HepG2 (cell line): Measurements from ENCODE around the gene PTPRM. TPM values are rescaled to one million over a fixed set of nuclear protein-coding genes. Genes with fewer than 3 reads are reported as not detected.

Experiments
- ATAC-seq: fragments of 200-7000 bp; cut with Tn5 transposase; 3 replicates; pipeline ENCODE4 v1.9.1; 2020; ENCODE audit warnings: mild to moderate bottlenecking, moderate library complexity
- BruUV-seq: library from RNA; stranded (reverse); fragments of 400-500 nt; replicated peaks from 2 replicates; lab custom pipeline; 2021; lab: Mats Ljungman, UMichigan
- CTCF ChIA-PET: fragments of 300-600 bp; formaldehyde crosslinking; extraction: SDS; loops from one replicate; lab custom pipeline; 2021; ENCODE audit warnings: low total read pairs, inconsistent platforms, low intra/inter-chr PET ratio; lab: Yijun Ruan, JAX
- POLR2A ChIA-PET: fragments of 350-600 bp; sonication (Branson Sonifier 250); formaldehyde crosslinking; loops from one replicate; lab custom pipeline; 2020; ENCODE audit warnings: antibody characterized with exemption, inconsistent platforms; lab: Yijun Ruan, JAX
- DNase-seq: peaks from one replicate; pipeline ENCODE4 v3.0.0-alpha.2; 2015; ENCODE audit warnings: low spot score
- FAIRE-seq: peaks from 3 replicates; lab custom pipeline; 2011; peaks lifted over from hg19 to GRCh38; lab: Jason Lieb, UNC
- H2AFZ ChIP-seq: one replicate; pipeline ENCODE4 v1.6.1; 2011; ENCODE audit warnings: low read length, inconsistent platforms
- H3K27ac ChIP-seq: fragments of 300-600 bp; 3 replicates; pipeline ENCODE4 v1.8.0; 2011; ENCODE audit warnings: mixed run types, mild to moderate bottlenecking, mixed read lengths, low read length, inconsistent platforms; ENCODE audit not compliant: insufficient read depth; ENCODE audit errors: extremely low read length
- H3K27me3 ChIP-seq, 2 experiments: fragments of 200-600 bp in 1 of 2; 2 replicates in 1 of 2; 3 replicates in 1 of 2; pipeline versions ENCODE4 v1.6.0 to v1.8.0; 2011; ENCODE audit warnings: low read length in 2 of 2, mild to moderate bottlenecking in 2 of 2, moderate library complexity in 2 of 2, inconsistent platforms in 1 of 2; ENCODE audit not compliant: insufficient read depth in 2 of 2, control insufficient read depth in 1 of 2
- H3K36me3 ChIP-seq, 2 experiments: fragments of 200-600 bp in 1 of 2; replicated peaks in 1 of 2; 2 replicates in 1 of 2; 3 replicates in 1 of 2; pipeline versions ENCODE4 v1.5.1 to v1.8.0; 2011; ENCODE audit warnings: low read length in 2 of 2, inconsistent platforms in 1 of 2; ENCODE audit not compliant: insufficient read depth in 2 of 2, control insufficient read depth in 1 of 2
- H3K4me1 ChIP-seq: 2 replicates; pipeline ENCODE4 v1.5.1; 2012; ENCODE audit warnings: low read length, inconsistent platforms; ENCODE audit not compliant: insufficient read depth
- H3K4me2 ChIP-seq: 2 replicates; pipeline ENCODE4 v1.6.0; 2011; ENCODE audit warnings: low read depth, low read length, inconsistent platforms
- H3K4me3 ChIP-seq, 3 experiments: fragments of 200-600 bp in 1 of 3; sonication (generic), shearing (Covaris generic) in 1 of 3; replicated peaks in 1 of 3; 2 replicates each; pipeline ENCODE4 v1.5.1; 2011 to 2016; ENCODE audit warnings: low read length in 3 of 3, inconsistent platforms in 2 of 3, low read depth in 2 of 3, mild to moderate bottlenecking in 2 of 3, control low read depth in 1 of 3, mixed read lengths in 1 of 3; ENCODE audit not compliant: insufficient read depth in 1 of 3
- H3K79me2 ChIP-seq: one replicate; pipeline ENCODE4 v1.6.1; 2011; ENCODE audit warnings: low read length, inconsistent platforms; ENCODE audit not compliant: insufficient read depth
- H3K9ac ChIP-seq: 2 replicates; pipeline ENCODE4 v1.6.0; 2011; ENCODE audit warnings: mild to moderate bottlenecking, low read depth, low read length, inconsistent platforms; ENCODE audit not compliant: insufficient read depth
- H3K9me3 ChIP-seq: 2 replicates; pipeline ENCODE4 v1.5.1; 2012; ENCODE audit warnings: mild to moderate bottlenecking, low read length
- H4K20me1 ChIP-seq: 2 replicates; pipeline ENCODE4 v1.6.0; 2011; ENCODE audit warnings: inconsistent platforms, mild to moderate bottlenecking, low read length, moderate library complexity; ENCODE audit not compliant: insufficient read depth
- CBFB ChIP-seq: sonication (generic); formaldehyde crosslinking; IDR thresholded peaks from 2 replicates; pipeline ENCODE4 v1.4.0; 2020; ENCODE audit warnings: missing genetic modification reagents
- GFI1 ChIP-seq: sonication (generic); formaldehyde crosslinking; IDR thresholded peaks from 2 replicates; pipeline ENCODE4 v1.5.0; 2020; ENCODE audit warnings: missing genetic modification reagents, mild to moderate bottlenecking, borderline replicate concordance
- KDM5B ChIP-seq: sonication (generic); formaldehyde crosslinking; IDR thresholded peaks from 2 replicates; pipeline ENCODE4 v1.4.0; 2020; ENCODE audit warnings: missing genetic modification reagents, mild to moderate bottlenecking, borderline replicate concordance
- MEIS1 ChIP-seq: sonication (generic); formaldehyde crosslinking; IDR thresholded peaks from 2 replicates; pipeline ENCODE4 v1.9.0; 2021; ENCODE audit warnings: mild to moderate bottlenecking, missing genetic modification reagents, moderate library complexity, borderline replicate concordance
- MTF2 ChIP-seq: sonication (generic); formaldehyde crosslinking; IDR thresholded peaks from 2 replicates; pipeline ENCODE4 v1.5.0; 2020; ENCODE audit warnings: missing genetic modification reagents, borderline replicate concordance
- PHF21A ChIP-seq: sonication (generic); formaldehyde crosslinking; IDR thresholded peaks from 2 replicates; pipeline ENCODE4 v1.5.0; 2020; ENCODE audit warnings: mild to moderate bottlenecking, missing genetic modification reagents
- RAD51 ChIP-seq: fragments of 450-650 bp; IDR thresholded peaks from 2 replicates; pipeline ENCODE4 v1.6.1; 2016; ENCODE audit warnings: borderline replicate concordance
- RFX3 ChIP-seq: IDR thresholded peaks from 2 replicates; pipeline ENCODE4 v1.6.1; 2016; ENCODE audit warnings: missing biosample characterization, missing genetic modification reagents
- TAF1 ChIP-seq: sonication (generic); formaldehyde crosslinking; IDR thresholded peaks from 2 replicates; pipeline ENCODE4 v1.4.0; 2020; ENCODE audit warnings: missing genetic modification reagents
- ZMAT5 ChIP-seq: sonication (generic); formaldehyde crosslinking; IDR thresholded peaks from 2 replicates; pipeline ENCODE4 v1.5.0; 2020; ENCODE audit warnings: mild to moderate bottlenecking, low read depth, missing genetic modification reagents, borderline replicate concordance
- ZMYM4 ChIP-seq: sonication (generic); formaldehyde crosslinking; IDR thresholded peaks from 2 replicates; pipeline ENCODE4 v1.8.1; 2023; ENCODE audit warnings: mild to moderate bottlenecking, missing genetic modification reagents
- ZNF12 ChIP-seq: sonication (generic); formaldehyde crosslinking; IDR thresholded peaks from 2 replicates; pipeline ENCODE4 v1.5.0; 2020; ENCODE audit warnings: missing genetic modification reagents
- ZNF124 ChIP-seq: sonication (generic); formaldehyde crosslinking; IDR thresholded peaks from 2 replicates; pipeline ENCODE4 v1.4.0; 2020; ENCODE audit warnings: missing genetic modification reagents
- ZNF556 ChIP-seq: sonication (generic); formaldehyde crosslinking; IDR thresholded peaks from 2 replicates; pipeline ENCODE4 v1.4.0; 2020; ENCODE audit warnings: mild to moderate bottlenecking, missing genetic modification reagents, borderline replicate concordance
- ZNF569 ChIP-seq: sonication (generic); formaldehyde crosslinking; IDR thresholded peaks from 2 replicates; pipeline ENCODE4 v1.5.0; 2020; ENCODE audit warnings: mild to moderate bottlenecking, missing genetic modification reagents, moderate library complexity, borderline replicate concordance
- ZNF629 ChIP-seq: sonication (generic); formaldehyde crosslinking; conservative IDR thresholded peaks from 2 replicates; pipeline ENCODE4 v1.5.0; 2020; ENCODE audit warnings: missing genetic modification reagents
- ZNF7 ChIP-seq: IDR thresholded peaks from 2 replicates; pipeline ENCODE4 v1.6.1; 2016; ENCODE audit warnings: missing biosample characterization, missing genetic modification reagents
- ZNF841 ChIP-seq: sonication (generic); formaldehyde crosslinking; IDR thresholded peaks from 2 replicates; pipeline ENCODE4 v1.8.1; 2023; ENCODE audit warnings: missing genetic modification reagents, borderline replicate concordance
- WGBS: methylation state at CpG from one replicate; pipeline ENCODE4 v1.1.6; 2017; ENCODE audit warnings: low lambda C conversion rate; 5-methylcytosine and 5-hydroxymethylcytosine counted together
- in situ Hi-C: cut with HindIII; loops from 2 replicates; pipeline ENCODE4 v1.10.0; 2017; ENCODE audit warnings: low pct_unique_long_range_greater_than_20kb; ENCODE audit not compliant: extremely low pct_ligation_motif_present
- intact Hi-C: fragments of 100-400 bp; cut with micrococcal nuclease; formaldehyde crosslinking; loops from one replicate; pipeline ENCODE4 v1.10.0; 2022; ENCODE audit not compliant: unreplicated experiment
- polyA plus RNA-seq, 8 experiments: library from polyadenylated mRNA; depleted of rRNA in 3 of 8; stranded (reverse) in 7 of 8; unstranded in 1 of 8; fragments of >200 nt; fragmentation: Illumina TruSeq in 4 of 8; extraction: Trizol in 4 of 8; gene quantifications; 2 replicates each; pipeline versions ENCODE4 v1.2.1 to v1.2.3, GENCODE V29; 2011 to 2016; ENCODE audit warnings: low read depth in 4 of 8, missing spikeins in 1 of 8, mixed read lengths in 1 of 8; ENCODE audit not compliant: insufficient read depth in 1 of 8
- total RNA-seq, 5 experiments: library from RNA; depleted of rRNA; stranded (reverse); fragments of >200 nt; fragmentation: Illumina TruSeq; extraction: Trizol; gene quantifications; 2 replicates each; pipeline ENCODE4 v1.2.3, GENCODE V29; 2016; ENCODE audit warnings: low read depth in 1 of 5
- TF ChIP-seq, protein P1 (sequence below): IDR thresholded peaks from 2 replicates; pipeline ENCODE4 v1.6.1; 2016; ENCODE audit warnings: low read depth, borderline replicate concordance
- TF ChIP-seq, protein P2 (sequence below): IDR thresholded peaks from 2 replicates; pipeline ENCODE4 v1.6.1; 2018; ENCODE audit warnings: missing genetic modification reagents

Gene PTPRM
- total and polyA plus RNA-seq, 2 of the 13 experiments (the other 11 are each of a cell fraction or from before 2014, with no cell fraction given), result 12.6 to 108 TPM

- Histone ChIP-seq H3K9me3 (no peaks in the 10 kb centered on the region), H3K27me3 (no peaks in the 10 kb centered on the region; a peak in 1 of 5 replicates), H3K4me1 (peaks cover 24% of the 10 kb centered on the region), H3K9ac (no peak overlapping the region), H3K4me3 (no peak overlapping the region), H3K79me2 (no peaks in the 10 kb centered on the region), H2AFZ (no peak overlapping the region), H3K4me2 (no peak overlapping the region), H3K36me3 (no peaks in the 10 kb centered on the region), H4K20me1 (no peaks in the 10 kb centered on the region), H3K27ac (no peak overlapping the region)
- DNase-seq (no peak), FAIRE-seq (no peak), ATAC-seq (no peak)
- intact Hi-C loops (no loop called here), in situ Hi-C loops (no loop called here)
- no TSS peak for BruUV-seq
- 31% methylated on average over 2 of the region's 2 CpGs for WGBS
- CTCF ChIA-PET, result no interaction called here
- POLR2A ChIA-PET, result no interaction called here
- TF ChIP-seq MEIS1 (CRISPR knock-in tag), result no peak
- TF ChIP-seq, protein P1, sequence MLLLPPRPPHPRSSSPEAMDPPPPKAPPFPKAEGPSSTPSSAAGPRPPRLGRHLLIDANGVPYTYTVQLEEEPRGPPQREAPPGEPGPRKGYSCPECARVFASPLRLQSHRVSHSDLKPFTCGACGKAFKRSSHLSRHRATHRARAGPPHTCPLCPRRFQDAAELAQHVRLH (CRISPR knock-in tag), result no peak
- TF ChIP-seq GFI1 (CRISPR knock-in tag), result no peak
- no peak for TF ChIP-seq ZNF556
- peak; percentile 64; the same call in 1 of the 2 replicates for TF ChIP-seq ZNF629 (CRISPR knock-in tag)
- TF ChIP-seq ZNF7, result no peak
- no peak for TF ChIP-seq ZMYM4 (CRISPR knock-in tag)
Observed at GRCh38 chr18:7558769-7559168, 8.3 kb upstream of the PTPRM start.

DNA sequence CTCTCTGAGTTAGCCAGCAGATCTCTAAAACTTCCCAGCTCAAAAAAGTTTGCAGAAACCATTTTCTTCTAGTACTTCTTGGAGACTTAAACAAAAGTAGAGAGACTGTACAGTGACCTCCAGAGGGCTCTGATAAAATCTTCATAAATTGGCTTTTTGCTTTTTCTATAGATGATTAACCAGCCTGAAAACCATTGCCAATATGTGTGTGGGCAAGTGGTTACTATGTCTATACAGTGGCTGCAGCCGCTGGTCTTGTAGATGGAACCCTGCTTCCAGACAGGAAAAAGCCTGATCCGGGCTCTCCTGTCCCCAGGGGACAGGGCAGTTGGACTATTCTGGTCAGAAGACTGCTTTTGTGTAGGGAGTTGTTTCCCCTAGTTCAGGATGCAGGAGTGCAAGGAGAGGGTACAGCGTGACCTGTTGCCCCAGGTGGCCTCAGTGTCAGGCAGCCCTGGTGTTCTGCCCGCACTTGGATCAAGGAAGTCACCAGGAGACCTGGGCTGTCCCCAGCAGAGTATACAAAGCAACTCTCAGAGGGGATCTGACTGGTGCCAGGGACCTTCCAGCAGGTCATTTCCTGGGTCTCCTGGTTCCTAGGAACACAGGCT is 7.3 kb upstream of the PTPRM start:
- BruUV-seq, result no TSS peak
- WGBS, result 5% methylated on average over 4 of the region's 4 CpGs
- no peak for FAIRE-seq
- DNase-seq, result no peak
- in situ Hi-C loops (no loop called here), intact Hi-C loops (no loop called here)
- no peaks in the 10 kb centered on the region for H3K36me3 ChIP-seq
- H2AFZ ChIP-seq, result no peak overlapping the region
- peaks cover 0 to 3% of the 10 kb centered on the region in 2 experiments; a peak in 2 of 5 replicates for H3K27me3 ChIP-seq
- ChIA-PET POLR2A (no interaction called here), CTCF (no interaction called here)
- ATAC-seq, result peak; percentile 92
- no peak overlapping the region for H3K9ac ChIP-seq
- H3K4me1 ChIP-seq, result peaks cover 24% of the 10 kb centered on the region
- H3K4me2 ChIP-seq, result peak overlapping the region; percentile 40; the same call in 1 of the 2 replicates
- no peaks in the 10 kb centered on the region for H4K20me1 ChIP-seq
- no peak overlapping the region for H3K4me3 ChIP-seq
- no peaks in the 10 kb centered on the region for H3K9me3 ChIP-seq
- no peaks in the 10 kb centered on the region for H3K79me2 ChIP-seq
- H3K27ac ChIP-seq, result no peak overlapping the region
- TF ChIP-seq, protein P2, sequence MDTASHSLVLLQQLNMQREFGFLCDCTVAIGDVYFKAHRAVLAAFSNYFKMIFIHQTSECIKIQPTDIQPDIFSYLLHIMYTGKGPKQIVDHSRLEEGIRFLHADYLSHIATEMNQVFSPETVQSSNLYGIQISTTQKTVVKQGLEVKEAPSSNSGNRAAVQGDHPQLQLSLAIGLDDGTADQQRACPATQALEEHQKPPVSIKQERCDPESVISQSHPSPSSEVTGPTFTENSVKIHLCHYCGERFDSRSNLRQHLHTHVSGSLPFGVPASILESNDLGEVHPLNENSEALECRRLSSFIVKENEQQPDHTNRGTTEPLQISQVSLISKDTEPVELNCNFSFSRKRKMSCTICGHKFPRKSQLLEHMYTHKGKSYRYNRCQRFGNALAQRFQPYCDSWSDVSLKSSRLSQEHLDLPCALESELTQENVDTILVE, result no peak
- no peak for TF ChIP-seq RFX3
- no peak for TF ChIP-seq MTF2
- TF ChIP-seq ZNF841 (CRISPR knock-in tag), result no peak
- no peak for TF ChIP-seq ZMAT5 (CRISPR knock-in tag)
- no peak for TF ChIP-seq TAF1 (CRISPR knock-in tag)
- TF ChIP-seq ZNF12, result no peak
- no peak for TF ChIP-seq KDM5B (CRISPR knock-in tag)
- no peak for TF ChIP-seq ZNF569 (CRISPR knock-in tag)
- no peak for TF ChIP-seq PHF21A (CRISPR knock-in tag)
- TF ChIP-seq RAD51, result no peak
- no peak for TF ChIP-seq ZNF124 (CRISPR knock-in tag)
- TF ChIP-seq CBFB, result no peak
